Measurements from ENCODE around the gene CSRP3.

Gene CSRP3

GRCh38 chr11:19185516-19186052, 16.2 kb downstream of the CSRP3 start:
- no peak for TF ChIP-seq CTCF (IDR thresholded peaks at IDR 0.05; ENCODE audit: low read length)
- Histone ChIP-seq H3K27me3 (ENCODE audit: insufficient read depth, low read length) (no peaks in the 10 kb centered on the region), H3K4me3 (ENCODE audit: low read depth, low read length, poor library complexity, severe bottlenecking) (no peak overlapping the region), H3K4me1 (ENCODE audit: insufficient read depth, low read length, severe bottlenecking) (no peaks in the 10 kb centered on the region), H3K36me3 (ENCODE audit: insufficient read depth, low read length) (no peaks in the 10 kb centered on the region), H2AFZ (ENCODE audit: low read length) (no peak overlapping the region), H3F3A (ENCODE audit: insufficient read depth, low read length) (no peaks in the 10 kb centered on the region), H3K79me2 (ENCODE audit: insufficient read depth, low read length) (no peaks in the 10 kb centered on the region), H3K4me2 (ENCODE audit: low read length) (no peak overlapping the region), H3K27ac (ENCODE audit: low read depth, low read length, poor library complexity, severe bottlenecking) (no peak overlapping the region), H4K20me1 (ENCODE audit: insufficient read depth, low read length) (no peaks in the 10 kb centered on the region), H3K9me2 (ENCODE audit: low read depth, low read length) (no peaks in the 10 kb centered on the region), H3K9ac (ENCODE audit: low read length) (no peak overlapping the region), H3K9me3 (ENCODE audit: low read length) (no peaks in the 10 kb centered on the region)

DNA sequence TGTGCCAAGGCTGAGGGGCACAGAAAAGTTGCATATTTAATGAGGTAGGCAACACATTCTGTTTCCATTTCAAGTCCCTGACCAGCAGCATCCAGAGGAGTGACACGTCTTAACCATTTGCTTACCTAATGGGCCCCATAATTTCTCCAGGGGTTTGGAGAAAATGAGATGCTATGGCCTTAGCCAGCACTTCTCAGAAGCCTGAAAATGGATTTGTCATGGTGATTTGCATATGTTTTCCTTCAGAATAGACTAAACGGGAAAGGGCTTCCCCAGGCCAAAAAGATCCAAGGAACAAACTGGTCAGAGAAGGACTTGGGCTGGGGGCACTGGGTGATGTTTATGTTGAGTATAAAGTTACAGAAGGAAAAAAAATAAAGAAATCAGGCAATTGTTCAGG, 16.7 kb downstream of the CSRP3 start:
- no peak overlapping the region for H2AFZ ChIP-seq (ENCODE audit: low read length)
- no peaks in the 10 kb centered on the region for H3K27me3 ChIP-seq (ENCODE audit: insufficient read depth, low read length)
- no peaks in the 10 kb centered on the region for H3K9me2 ChIP-seq (ENCODE audit: low read depth, low read length)
- TF ChIP-seq EZH2 (IDR thresholded peaks at IDR 0.05; ENCODE audit: borderline replicate concordance, low read length) (no peak), CTCF (IDR thresholded peaks at IDR 0.05; ENCODE audit: low read length) (no peak)
- H3K4me2 ChIP-seq (ENCODE audit: low read length): no peak overlapping the region
- H3K4me1 ChIP-seq (ENCODE audit: insufficient read depth, low read length, severe bottlenecking): no peaks in the 10 kb centered on the region
- no peaks in the 10 kb centered on the region for H3K79me2 ChIP-seq (ENCODE audit: insufficient read depth, low read length)
- H3K27ac ChIP-seq (ENCODE audit: low read depth, low read length, poor library complexity, severe bottlenecking): no peak overlapping the region
- no peak overlapping the region for H3K4me3 ChIP-seq (ENCODE audit: low read depth, low read length, poor library complexity, severe bottlenecking)
- H3K36me3 ChIP-seq (ENCODE audit: insufficient read depth, low read length): no peaks in the 10 kb centered on the region
- H3F3A ChIP-seq (ENCODE audit: insufficient read depth, low read length): no peaks in the 10 kb centered on the region
- H3K9ac ChIP-seq (ENCODE audit: low read length): no peak overlapping the region
- H3K9me3 ChIP-seq (ENCODE audit: low read length): no peaks in the 10 kb centered on the region
- H4K20me1 ChIP-seq (ENCODE audit: insufficient read depth, low read length): no peaks in the 10 kb centered on the region

DNA sequence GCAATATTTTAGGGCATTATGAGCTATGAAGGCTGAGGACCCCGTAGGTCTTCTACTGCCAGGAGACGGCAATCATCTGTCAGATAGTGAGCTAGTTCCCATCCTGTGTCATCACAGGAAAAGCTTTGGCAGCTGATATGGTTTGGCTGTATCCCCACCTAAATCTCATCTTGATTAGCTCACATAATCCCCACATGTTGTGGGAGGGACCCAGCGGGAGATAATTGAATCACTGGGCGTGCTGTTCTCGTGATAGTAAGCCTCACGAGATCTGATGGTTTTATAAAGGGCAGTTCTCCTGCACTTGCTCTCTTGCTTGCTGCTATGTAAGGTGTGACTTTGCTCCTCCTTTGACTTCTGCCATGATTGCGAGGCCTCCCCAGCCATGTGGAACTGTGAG, 18.1 kb downstream of the CSRP3 start:
- Histone ChIP-seq H2AFZ (ENCODE audit: low read length) (no peak overlapping the region), H3K36me3 (ENCODE audit: insufficient read depth, low read length) (no peaks in the 10 kb centered on the region), H3K9me3 (ENCODE audit: low read length) (no peaks in the 10 kb centered on the region), H3K79me2 (ENCODE audit: insufficient read depth, low read length) (no peaks in the 10 kb centered on the region), H3K27me3 (ENCODE audit: insufficient read depth, low read length) (no peaks in the 10 kb centered on the region), H4K20me1 (ENCODE audit: insufficient read depth, low read length) (no peaks in the 10 kb centered on the region), H3K27ac (ENCODE audit: low read depth, low read length, poor library complexity, severe bottlenecking) (no peak overlapping the region), H3K4me2 (ENCODE audit: low read length) (no peak overlapping the region), H3K9me2 (ENCODE audit: low read depth, low read length) (no peaks in the 10 kb centered on the region), H3K4me3 (ENCODE audit: low read depth, low read length, poor library complexity, severe bottlenecking) (no peak overlapping the region), H3K9ac (ENCODE audit: low read length) (no peak overlapping the region), H3K4me1 (ENCODE audit: insufficient read depth, low read length, severe bottlenecking) (no peaks in the 10 kb centered on the region), H3F3A (ENCODE audit: insufficient read depth, low read length) (no peaks in the 10 kb centered on the region)
- no peak for TF ChIP-seq EZH2 (IDR thresholded peaks at IDR 0.05; ENCODE audit: borderline replicate concordance, low read length)
- no peak for TF ChIP-seq CTCF (IDR thresholded peaks at IDR 0.05; ENCODE audit: low read length)

Measured in OCI-LY1 (cell line).